ENCODE results near the gene GLE1. TPM values are rescaled to one million over a fixed set of nuclear protein-coding genes. Genes with fewer than 3 reads are reported as not detected.
"Not testable (repeated sequence)": the region's sequence is repeated elsewhere in the genome, so short reads cannot be mapped to it uniquely, and the experiment has no call there.

The GLE1 gene
- total and polyA plus RNA-seq, 8 donors = 10.3 to 33.5 (median 14.0) TPM

DNA sequence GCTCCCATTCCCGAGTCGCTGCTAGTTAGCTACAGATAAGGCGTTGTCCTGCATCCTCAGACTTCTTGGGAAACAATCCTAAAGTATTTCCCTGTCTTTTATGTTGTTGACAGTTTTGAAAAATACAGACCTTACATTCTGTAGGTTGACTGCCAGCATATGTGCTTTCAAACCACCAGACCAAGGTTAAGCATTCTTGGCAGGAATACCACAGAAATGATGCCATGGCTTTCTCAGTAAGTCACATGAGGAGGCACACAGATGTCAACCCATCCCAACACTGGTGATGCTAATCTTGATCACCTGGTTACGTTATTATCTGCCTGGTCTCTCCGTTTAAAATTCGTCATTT lies 871 bp downstream of the GLE1 start:
- no peaks in the 10 kb centered on the region for H3K9me3 ChIP-seq
- no peaks in the 10 kb centered on the region for H3K27me3 ChIP-seq
- 24 to 29% (median 26%) methylated on average over 6 of the region's 6 CpGs for WGBS, 5 donors
- DNase-seq = no peak
- peaks cover 16 to 28% (median 21%) of the 10 kb centered on the region in 4 donors for H3K4me1 ChIP-seq
- H3K36me3 ChIP-seq = peaks cover 11 to 34% (median 31%) of the 10 kb centered on the region in 4 donors
- H3K4me3 ChIP-seq = peak overlapping the region; percentile 71 to 76 (median 74)
- no peak for TF ChIP-seq POLR2A (IDR thresholded peaks at IDR 0.05)
- TF ChIP-seq POLR2AphosphoS5 (IDR thresholded peaks at IDR 0.05) = no peak
- no peak for TF ChIP-seq EP300 (IDR thresholded peaks at IDR 0.05)
- TF ChIP-seq CTCF (IDR thresholded peaks at IDR 0.05) = no peak
- intact Hi-C loops (cut with DNase I; ENCODE audit: low total_unique reads) = no loop called here
- peak overlapping the region in 4 of 5 donors; percentile 82 to 93 (median 88) for H3K27ac ChIP-seq

GRCh38 chr9:128505906-128506305 lies 1.4 kb downstream of the GLE1 start:
- H3K27ac ChIP-seq; H3K9me3 ChIP-seq; DNase-seq; H3K27me3 ChIP-seq; intact Hi-C loops (cut with DNase I; ENCODE audit: low total_unique reads): not testable (repeated sequence)
- WGBS, 5 donors = 81 to 88% (median 84%) methylated on average over 12 of the region's 12 CpGs
- Histone ChIP-seq H3K4me3 (peak overlapping the region in 2 of 4 donors; percentile 71 to 75), H3K36me3 (peaks cover 13 to 34% (median 31%) of the 10 kb centered on the region in 4 donors), H3K4me1 (peaks cover 16 to 28% (median 21%) of the 10 kb centered on the region in 4 donors)

DNA sequence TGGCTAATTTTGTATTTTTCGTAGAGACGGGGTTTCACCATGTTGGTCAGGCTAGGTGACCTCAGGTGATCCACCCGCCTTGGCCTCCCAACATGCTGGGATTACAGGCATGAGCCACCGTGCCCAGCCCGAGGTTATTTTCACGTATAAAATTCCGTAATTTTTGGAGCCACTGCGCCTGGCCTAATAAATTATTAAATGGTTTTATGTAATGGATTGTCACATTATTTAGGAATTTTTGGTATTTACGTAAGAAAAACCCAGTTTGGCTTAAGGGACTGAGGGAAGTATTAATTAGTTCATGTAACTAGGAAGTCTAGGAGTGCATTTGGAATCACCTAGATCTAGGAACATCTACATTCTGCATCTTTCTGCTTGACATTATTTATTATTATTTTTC lies 8.3 kb downstream of the GLE1 start:
- H3K36me3 ChIP-seq = peaks cover 45 to 95% (median 93%) of the 10 kb centered on the region in 4 donors
- H3K4me3 ChIP-seq = no peak overlapping the region
- intact Hi-C loops (cut with DNase I; ENCODE audit: low total_unique reads) = no loop called here
- no peak for TF ChIP-seq CTCF (IDR thresholded peaks at IDR 0.05)
- no peak for TF ChIP-seq POLR2A (IDR thresholded peaks at IDR 0.05)
- TF ChIP-seq POLR2AphosphoS5 (IDR thresholded peaks at IDR 0.05) = no peak
- TF ChIP-seq EP300 (IDR thresholded peaks at IDR 0.05) = no peak
- no peaks in the 10 kb centered on the region for H3K27me3 ChIP-seq
- no peak overlapping the region for H3K27ac ChIP-seq
- DNase-seq = no peak
- no peaks in the 10 kb centered on the region for H3K4me1 ChIP-seq
- no peaks in the 10 kb centered on the region for H3K9me3 ChIP-seq
- 95 to 97% (median 95%) methylated on average over 9 of the region's 9 CpGs for WGBS, 5 donors

DNA sequence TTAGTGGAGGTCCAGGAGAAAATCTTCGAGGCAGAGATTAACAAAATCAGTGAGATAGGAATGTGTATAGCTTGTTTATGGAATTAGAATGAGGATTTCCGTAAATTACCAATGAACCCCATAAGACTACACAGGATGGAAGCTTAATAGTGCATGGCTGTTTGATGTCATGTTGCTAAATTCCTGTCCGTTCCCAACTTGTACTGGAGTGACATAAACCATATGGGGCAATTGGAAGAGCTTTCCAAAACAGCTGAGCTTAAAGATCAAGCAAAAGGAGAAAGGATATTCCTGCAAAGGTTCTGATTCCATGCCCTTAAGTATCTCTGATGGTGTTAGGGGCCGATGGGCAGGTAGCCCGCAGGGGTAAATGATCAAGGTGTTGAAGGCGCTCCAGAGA lies 17.4 kb downstream of the GLE1 start:
- peaks cover 44 to 98% (median 97%) of the 10 kb centered on the region in 4 donors for H3K36me3 ChIP-seq
- peak in 1 of 2 donors; percentile 20 for DNase-seq
- WGBS, 5 donors = 89 to 95% (median 90%) methylated on average over 6 of the region's 6 CpGs
- no peak overlapping the region for H3K27ac ChIP-seq
- H3K4me3 ChIP-seq = no peak overlapping the region
- H3K9me3 ChIP-seq = no peaks in the 10 kb centered on the region
- H3K4me1 ChIP-seq = peaks cover 0 to 12% (median 4%) of the 10 kb centered on the region in 4 donors
- intact Hi-C loops (cut with DNase I; ENCODE audit: low total_unique reads) = no loop called here
- H3K27me3 ChIP-seq = no peaks in the 10 kb centered on the region
- no peak for TF ChIP-seq POLR2A (IDR thresholded peaks at IDR 0.05)
- TF ChIP-seq CTCF (IDR thresholded peaks at IDR 0.05) = no peak
- no peak for TF ChIP-seq EP300 (IDR thresholded peaks at IDR 0.05)
- peak in 1 of 3 donors; percentile 14 for TF ChIP-seq POLR2AphosphoS5 (IDR thresholded peaks at IDR 0.05)

GRCh38 chr9:128523199-128523925 lies 18.8 kb downstream of the GLE1 start:
- 55 to 69% (median 61%) methylated on average over 13 of the region's 13 CpGs for WGBS, 5 donors
- peaks cover 0 to 12% (median 4%) of the 10 kb centered on the region in 4 donors for H3K4me1 ChIP-seq
- peaks cover 49 to 98% (median 97%) of the 10 kb centered on the region in 4 donors for H3K36me3 ChIP-seq
- TF ChIP-seq EP300 (IDR thresholded peaks at IDR 0.05) = no peak
- no peak for TF ChIP-seq POLR2AphosphoS5 (IDR thresholded peaks at IDR 0.05)
- no peak for TF ChIP-seq CTCF (IDR thresholded peaks at IDR 0.05)
- no peak for TF ChIP-seq POLR2A (IDR thresholded peaks at IDR 0.05)
- no peaks in the 10 kb centered on the region for H3K9me3 ChIP-seq
- DNase-seq = peak in 1 of 2 donors; percentile 64
- H3K27ac ChIP-seq = peak overlapping the region in 1 of 5 donors; percentile 33
- no peaks in the 10 kb centered on the region for H3K27me3 ChIP-seq
- intact Hi-C loops (cut with DNase I; ENCODE audit: low total_unique reads) = no loop called here
- H3K4me3 ChIP-seq = no peak overlapping the region

All from stomach (tissue), 9 donors.